HG03442 (cell line): ENCODE measurements around the gene SYNE2.
"Not testable (repeated sequence)": the region's sequence is repeated elsewhere in the genome, so short reads cannot be mapped to it uniquely, and the experiment has no call there.

Source experiments
- ATAC-seq: cut with Tn5 transposase; IDR thresholded peaks from one replicate; pipeline ENCODE4 v1.9.1; 2021; ENCODE audit warnings: mild to moderate bottlenecking, moderate library complexity; ENCODE audit not compliant: unreplicated experiment

The SYNE2 gene

GRCh38 chr14:64118403-64118742 is 265.6 kb downstream of the SYNE2 start:
- not testable (repeated sequence) for ATAC-seq

- no peak for ATAC-seq
These were observed 266.1 kb downstream of the SYNE2 start for GRCh38 chr14:64118892-64119291.

GRCh38 chr14:64119500-64119899 is 266.7 kb downstream of the SYNE2 start:
- ATAC-seq = no peak

GRCh38 chr14:64119980-64120379 is 267.2 kb downstream of the SYNE2 start:
- ATAC-seq = no peak

GRCh38 chr14:64123241-64123822 is 270.5 kb downstream of the SYNE2 start:
- no peak for ATAC-seq

GRCh38 chr14:64125270-64125669 is 272.5 kb downstream of the SYNE2 start:
- ATAC-seq = no peak

GRCh38 chr14:64126548-64126947 is 273.7 kb downstream of the SYNE2 start:
- no peak for ATAC-seq

GRCh38 chr14:64137657-64138290 is 285.0 kb downstream of the SYNE2 start:
- no peak for ATAC-seq

GRCh38 chr14:64147126-64147790 is 294.5 kb downstream of the SYNE2 start:
- ATAC-seq = no peak

- ATAC-seq = no peak
These were observed 297.1 kb downstream of the SYNE2 start for GRCh38 chr14:64149921-64150320.

- ATAC-seq = no peak
These were observed 305.8 kb downstream of the SYNE2 start for GRCh38 chr14:64158608-64159007.

- ATAC-seq = no peak
These were observed 306.8 kb downstream of the SYNE2 start for GRCh38 chr14:64159588-64159987.

GRCh38 chr14:64170181-64170580 is 317.4 kb downstream of the SYNE2 start:
- ATAC-seq = no peak

GRCh38 chr14:64174922-64175782 is 322.3 kb downstream of the SYNE2 start:
- ATAC-seq = no peak

GRCh38 chr14:64176330-64176729 is 323.5 kb downstream of the SYNE2 start:
- ATAC-seq = no peak

GRCh38 chr14:64178814-64179213 is 326.0 kb downstream of the SYNE2 start:
- ATAC-seq = no peak

- ATAC-seq = not testable (repeated sequence)
These were observed 330.1 kb downstream of the SYNE2 start for GRCh38 chr14:64182908-64183307.

- no peak for ATAC-seq
These were observed 331.4 kb downstream of the SYNE2 start for GRCh38 chr14:64184103-64184729.

- ATAC-seq = no peak
These were observed 332.4 kb downstream of the SYNE2 start for GRCh38 chr14:64185184-64185583.

GRCh38 chr14:64186231-64187129 is 333.7 kb downstream of the SYNE2 start:
- no peak for ATAC-seq
